ENCODE measurements around the gene PLEKHH1. TPM values are rescaled to one million over a fixed set of nuclear protein-coding genes. Genes with fewer than 3 reads are reported as not detected.

PLEKHH1 gene
- total RNA-seq, 1 experiment from 2014 or later: 27.6 TPM

GRCh38 chr14:67630938-67631337 lies 97.8 kb downstream of the PLEKHH1 start:
- ChIA-PET RAD21 (ENCODE audit: low non-redundant PET in 1 of 2, low total read pairs in 2 of 2, uncharacterized antibody in 2 of 2, unreplicated experiment in 2 of 2) (no interaction called here), CTCF (no interaction called here), POLR2A (no interaction called here)
- H3K9ac ChIP-seq (ENCODE audit: low read length): no peak overlapping the region
- intact Hi-C loops (cut with micrococcal nuclease): no loop called here
- H3K36me3 ChIP-seq (ENCODE audit: control insufficient read depth in 1 of 2, insufficient read depth in 2 of 2, low read length in 2 of 2): no peaks in the 10 kb centered on the region
- H3K79me2 ChIP-seq (ENCODE audit: insufficient read depth, low read length): no peaks in the 10 kb centered on the region
- no peak for ATAC-seq
- BruUV-seq (replicated peaks): no TSS peak
- no peaks in the 10 kb centered on the region for H4K20me1 ChIP-seq (ENCODE audit: insufficient read depth)
- H3K27ac ChIP-seq (ENCODE audit: low read depth, low read length): no peak overlapping the region
- no peak for DNase-seq (ENCODE audit: low read depth, low spot score)
- no peaks in the 10 kb centered on the region for H3K9me3 ChIP-seq (ENCODE audit: control insufficient read depth in 1 of 2, insufficient read depth in 1 of 2, low read depth in 1 of 2, low read length in 2 of 2)
- no peaks in the 10 kb centered on the region for H3K27me3 ChIP-seq (ENCODE audit: insufficient read depth, low read length)
- TF ChIP-seq EZH2phosphoT487 (IDR thresholded peaks at IDR 0.05; ENCODE audit: borderline replicate concordance) (no peak), CEBPB (IDR thresholded peaks at IDR 0.05; ENCODE audit: low read depth) (no peak), EZH2 (IDR thresholded peaks at IDR 0.05) (no peak), ZFX (IDR thresholded peaks at IDR 0.05) (no peak), TCF7L2 (IDR thresholded peaks at IDR 0.05; ENCODE audit: borderline replicate concordance, extremely low read depth, insufficient read depth, insufficient read length) (no peak)
- TF ChIP-seq, protein P1, sequence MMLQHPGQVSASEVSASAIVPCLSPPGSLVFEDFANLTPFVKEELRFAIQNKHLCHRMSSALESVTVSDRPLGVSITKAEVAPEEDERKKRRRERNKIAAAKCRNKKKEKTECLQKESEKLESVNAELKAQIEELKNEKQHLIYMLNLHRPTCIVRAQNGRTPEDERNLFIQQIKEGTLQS (IDR thresholded peaks at IDR 0.05): no peak
- no peaks in the 10 kb centered on the region for H3K4me1 ChIP-seq (ENCODE audit: control insufficient read depth in 1 of 2, insufficient read depth in 2 of 2, low read length in 2 of 2)
- H2AFZ ChIP-seq (ENCODE audit: low read depth, low read length, poor library complexity, severe bottlenecking): no peak overlapping the region
- H3K4me2 ChIP-seq (ENCODE audit: low read length): no peak overlapping the region
- no peaks in the 10 kb centered on the region for H3K9me2 ChIP-seq (ENCODE audit: insufficient read depth)
- no peak overlapping the region for H3K4me3 ChIP-seq (replicated peaks in 1 of 2; ENCODE audit: low read depth in 1 of 2, low read length in 2 of 2)

DNA sequence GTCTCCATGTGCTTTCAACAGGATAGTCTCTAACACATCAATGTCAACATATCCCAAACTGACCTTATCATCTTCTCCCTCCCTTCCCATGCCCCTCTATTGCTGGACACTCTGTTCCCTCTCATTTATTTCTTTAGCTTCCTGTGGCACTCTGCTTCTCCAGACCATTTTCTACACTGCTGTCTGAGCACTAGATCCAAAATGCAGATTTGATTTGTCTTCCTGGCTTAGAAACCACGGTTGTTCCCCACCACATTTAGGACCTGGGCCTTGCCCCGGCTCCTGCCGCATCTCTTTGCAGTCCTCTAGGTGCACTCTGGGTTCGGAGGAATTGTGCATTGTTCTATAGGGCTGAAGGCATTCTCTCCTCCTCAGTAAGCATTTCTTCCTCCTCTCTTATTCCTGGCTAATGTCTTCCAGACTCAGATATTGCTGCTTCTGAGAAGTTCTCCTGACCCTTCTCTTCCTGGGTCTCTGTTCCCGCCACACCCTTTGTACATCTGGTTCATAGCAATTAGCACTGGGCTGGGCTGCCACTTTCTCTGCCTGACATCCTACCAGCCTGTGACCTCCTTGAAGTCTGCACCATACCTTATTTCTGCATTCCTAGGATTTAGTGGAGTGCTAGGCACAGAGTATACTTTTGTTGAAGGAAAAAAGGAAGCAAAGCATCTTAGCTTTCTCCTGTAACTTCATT lies 100.5 kb downstream of the PLEKHH1 start:
- ChIA-PET RAD21 (ENCODE audit: low non-redundant PET in 1 of 2, low total read pairs in 2 of 2, uncharacterized antibody in 2 of 2, unreplicated experiment in 2 of 2) (no interaction called here), POLR2A (no interaction called here), CTCF (no interaction called here)
- intact Hi-C loops (cut with micrococcal nuclease): no loop called here
- Histone ChIP-seq H3K9ac (ENCODE audit: low read length) (no peak overlapping the region), H2AFZ (ENCODE audit: low read depth, low read length, poor library complexity, severe bottlenecking) (no peak overlapping the region), H3K79me2 (ENCODE audit: insufficient read depth, low read length) (no peaks in the 10 kb centered on the region), H3K36me3 (ENCODE audit: control insufficient read depth in 1 of 2, insufficient read depth in 2 of 2, low read length in 2 of 2) (no peaks in the 10 kb centered on the region), H3K27me3 (ENCODE audit: insufficient read depth, low read length) (no peaks in the 10 kb centered on the region), H3K4me3 (replicated peaks in 1 of 2; ENCODE audit: low read depth in 1 of 2, low read length in 2 of 2) (no peak overlapping the region), H4K20me1 (ENCODE audit: insufficient read depth) (no peaks in the 10 kb centered on the region), H3K9me3 (ENCODE audit: control insufficient read depth in 1 of 2, insufficient read depth in 1 of 2, low read depth in 1 of 2, low read length in 2 of 2) (no peaks in the 10 kb centered on the region), H3K4me2 (ENCODE audit: low read length) (no peak overlapping the region), H3K9me2 (ENCODE audit: insufficient read depth) (no peaks in the 10 kb centered on the region), H3K27ac (ENCODE audit: low read depth, low read length) (no peak overlapping the region), H3K4me1 (ENCODE audit: control insufficient read depth in 1 of 2, insufficient read depth in 2 of 2, low read length in 2 of 2) (no peaks in the 10 kb centered on the region)
- BruUV-seq (replicated peaks): no TSS peak
- DNase-seq (ENCODE audit: low read depth, low spot score) (no peak), ATAC-seq (no peak)
- no peak for TF ChIP-seq FOSL1 (IDR thresholded peaks at IDR 0.05; ENCODE audit: low read depth)
- TF ChIP-seq EZH2phosphoT487 (IDR thresholded peaks at IDR 0.05; ENCODE audit: borderline replicate concordance): no peak
- no peak for TF ChIP-seq POLR2AphosphoS5 (IDR thresholded peaks at IDR 0.05; ENCODE audit: low read depth, low read length)
- no peak for TF ChIP-seq REST (IDR thresholded peaks at IDR 0.05; ENCODE audit: low read depth)
- no peak for TF ChIP-seq YY1 (IDR thresholded peaks at IDR 0.05; ENCODE audit: extremely low read depth, insufficient replicate concordance, low read depth, low read length)
- TF ChIP-seq POLR2A (IDR thresholded peaks at IDR 0.05; ENCODE audit: borderline replicate concordance, extremely low read depth, insufficient read depth, insufficient read length): no peak
- no peak for TF ChIP-seq CBX3 (IDR thresholded peaks at IDR 0.05; ENCODE audit: low read depth)
- TF ChIP-seq, protein P2, sequence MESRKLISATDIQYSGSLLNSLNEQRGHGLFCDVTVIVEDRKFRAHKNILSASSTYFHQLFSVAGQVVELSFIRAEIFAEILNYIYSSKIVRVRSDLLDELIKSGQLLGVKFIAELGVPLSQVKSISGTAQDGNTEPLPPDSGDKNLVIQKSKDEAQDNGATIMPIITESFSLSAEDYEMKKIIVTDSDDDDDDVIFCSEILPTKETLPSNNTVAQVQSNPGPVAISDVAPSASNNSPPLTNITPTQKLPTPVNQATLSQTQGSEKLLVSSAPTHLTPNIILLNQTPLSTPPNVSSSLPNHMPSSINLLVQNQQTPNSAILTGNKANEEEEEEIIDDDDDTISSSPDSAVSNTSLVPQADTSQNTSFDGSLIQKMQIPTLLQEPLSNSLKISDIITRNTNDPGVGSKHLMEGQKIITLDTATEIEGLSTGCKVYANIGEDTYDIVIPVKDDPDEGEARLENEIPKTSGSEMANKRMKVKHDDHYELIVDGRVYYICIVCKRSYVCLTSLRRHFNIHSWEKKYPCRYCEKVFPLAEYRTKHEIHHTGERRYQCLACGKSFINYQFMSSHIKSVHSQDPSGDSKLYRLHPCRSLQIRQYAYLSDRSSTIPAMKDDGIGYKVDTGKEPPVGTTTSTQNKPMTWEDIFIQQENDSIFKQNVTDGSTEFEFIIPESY (IDR thresholded peaks at IDR 0.05; ENCODE audit: extremely low read depth, insufficient replicate concordance, low read length): no peak
- no peak for TF ChIP-seq EGR1 (IDR thresholded peaks at IDR 0.05; ENCODE audit: low read depth)
- no peak for TF ChIP-seq RAD21 (IDR thresholded peaks at IDR 0.05; ENCODE audit: low read depth)
- TF ChIP-seq JUND (IDR thresholded peaks at IDR 0.05): no peak
